ENCODE results near the gene ME3.

DNA sequence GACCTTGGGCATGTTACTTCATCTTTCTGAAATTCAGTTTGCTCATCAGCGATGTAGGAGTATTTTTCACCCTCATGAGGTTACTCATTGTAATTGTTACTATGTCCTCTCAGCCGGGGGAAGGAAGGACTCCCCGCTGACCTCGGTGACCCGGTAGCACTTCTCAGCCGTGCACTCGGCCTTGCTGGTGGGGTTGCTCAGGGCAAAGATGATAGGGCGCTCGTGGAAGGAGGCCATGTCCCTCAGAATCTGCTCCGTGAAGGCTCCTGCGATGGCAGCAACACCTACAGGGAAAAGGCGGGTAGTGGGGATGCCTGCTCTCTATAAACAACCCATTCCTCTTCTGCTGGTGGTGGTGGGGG, 225.5 kb downstream of the ME3 start:
- TF ChIP-seq POLR2A (IDR thresholded peaks at IDR 0.05) = no peak
- TF ChIP-seq CTCF (IDR thresholded peaks at IDR 0.05) = no peak

Data from Peyer's patch (tissue), 4 donors.